Adrenal gland (tissue), 12 donors: ENCODE results near the gene SH3BP2. TPM values are rescaled to one million over a fixed set of nuclear protein-coding genes. Genes with fewer than 3 reads are reported as not detected.

Source experiments
- DNase-seq, 7 donors: peaks; one replicate each; pipeline ENCODE4 v3.0.0-alpha.2; 2019 to 2020
- H3K27ac ChIP-seq, 5 donors: fragments of 200-600 bp; sonication (generic) in 4 of 5; 1 replicate in 3 of 5; 2 replicates in 2 of 5; pipeline versions ENCODE4 v1.5.1 to v1.8.0; 2016 to 2020; ENCODE audit warnings: mild to moderate bottlenecking in 1 of 5
- H3K27me3 ChIP-seq: fragments of 200-600 bp; 2 replicates; pipeline ENCODE4 v1.8.0; 2021
- H3K36me3 ChIP-seq, 2 donors: fragments of 200-600 bp; replicated peaks in 1 of 2; 1 replicate in 1 of 2; 2 replicates in 1 of 2; pipeline versions ENCODE4 v1.5.1 to v1.8.0; 2018 to 2022
- H3K4me1 ChIP-seq, 2 donors: fragments of 200-600 bp; replicated peaks in 1 of 2; 1 replicate in 1 of 2; 2 replicates in 1 of 2; pipeline versions ENCODE4 v1.5.1 to v1.8.0; 2018 to 2021
- H3K4me3 ChIP-seq, 4 donors: fragments of 200-600 bp; sonication (generic) in 3 of 4; one replicate each; pipeline ENCODE4 v1.5.1; 2016 to 2018
- H3K9me3 ChIP-seq, 3 donors: fragments of 200-600 bp; sonication (generic) in 1 of 3; replicated peaks in 1 of 3; 1 replicate in 2 of 3; 2 replicates in 1 of 3; pipeline versions ENCODE4 v1.5.1 to v1.8.0; 2016 to 2021
- CTCF ChIP-seq, 6 experiments: fragments of 450-650 bp in 4 of 6; fragments of 200-600 bp in 2 of 6; sonication (generic) in 1 of 6; IDR thresholded peaks; 1 replicate in 5 of 6; 2 replicates in 1 of 6; pipeline versions ENCODE4 v1.5.1 to v1.8.0; 2016 to 2021; ENCODE audit warnings: antibody characterized with exemption in 6 of 6, mild to moderate bottlenecking in 2 of 6, moderate library complexity in 1 of 6
- POLR2A ChIP-seq, 2 donors: fragments of 450-650 bp; IDR thresholded peaks; one replicate each; pipeline ENCODE4 v1.6.1; 2017; ENCODE audit warnings: antibody characterized with exemption in 2 of 2, mild to moderate bottlenecking in 2 of 2, moderate library complexity in 1 of 2
- WGBS, 4 donors: extraction: QIAGEN DNeasy Blood & Tissue Kit in 2 of 4; methylation state at CpG; one replicate each; pipeline versions ENCODE4 v1.1.5 to v1.1.7; 2013 to 2017; 5-methylcytosine and 5-hydroxymethylcytosine counted together
- intact Hi-C, 2 donors: fragments of 100-400 bp; cut with DNase I; formaldehyde crosslinking; loops; one replicate each; pipeline versions ENCODE4 v1.14.1 to v1.15.0; 2022 to 2023
- polyA plus RNA-seq, 3 donors: library from polyadenylated mRNA; stranded (reverse); fragments of 200-250 nt in 2 of 3; fragments of 350-450 nt in 1 of 3; fragmentation: Illumina TruSeq in 1 of 3; extraction: RNeasy Lipid Tissue Mini Kit (QIAGEN cat#74804) in 1 of 3; gene quantifications; one replicate each; pipeline ENCODE4 v1.2.3, GENCODE V29; 2013 to 2014
- total RNA-seq, 9 donors: library from RNA; depleted of rRNA in 4 of 9; stranded (reverse); fragments of >200 nt in 4 of 9; fragments of 120-200 nt in 1 of 9; fragmentation: NEBNext Ultra II Directional in 1 of 9; extraction: Animal tissue kit (Norgen Biotek cat#: 25700) in 1 of 9; gene quantifications; one replicate each; pipeline versions ENCODE4 v1.1.0 to v1.2.4, GENCODE V29; 2013 to 2023
- donor health status: healthy with polysubstance abuse.
- donor health status: Bipolar disorder and iron deficiency.
- donor health status: DM: yes; HTN: yes; CAD: no.
- donor health status: DM: no; HTN: no; CAD: no.
- donor health status: DM: no; HTN: no; CAD: no.
- donor health status: DM: yes; HTN: yes; CAD: no.

Gene SH3BP2
- total and polyA plus RNA-seq, 12 donors, result 7.7 to 160 (median 36.3) TPM

GRCh38 chr4:2863649-2864048 lies 70.8 kb downstream of the SH3BP2 start:
- DNase-seq, result no peak
- Histone ChIP-seq H3K4me3 (no peak overlapping the region), H3K4me1 (peaks cover 60 to 98% of the 10 kb centered on the region in 2 donors), H3K27me3 (no peaks in the 10 kb centered on the region), H3K36me3 (no peaks in the 10 kb centered on the region), H3K27ac (no peak overlapping the region), H3K9me3 (no peaks in the 10 kb centered on the region)
- TF ChIP-seq CTCF (IDR thresholded peaks at IDR 0.05), result no peak
- no peak for TF ChIP-seq POLR2A (IDR thresholded peaks at IDR 0.05)
- intact Hi-C loops, result no loop called here

- Histone ChIP-seq H3K9me3 (no peaks in the 10 kb centered on the region), H3K27ac (peak overlapping the region in 1 of 5 donors; percentile 14), H3K4me1 (peaks cover 55 to 98% of the 10 kb centered on the region in 2 donors), H3K4me3 (no peak overlapping the region), H3K27me3 (no peaks in the 10 kb centered on the region), H3K36me3 (no peaks in the 10 kb centered on the region)
- TF ChIP-seq POLR2A (IDR thresholded peaks at IDR 0.05), result no peak
- TF ChIP-seq CTCF (IDR thresholded peaks at IDR 0.05), result no peak
- DNase-seq, result no peak
- intact Hi-C loops, result no loop called here
- WGBS, 4 donors, result 28 to 34% (median 31%) methylated on average over 2 of the region's 2 CpGs
These were observed 72.4 kb downstream of the SH3BP2 start for GRCh38 chr4:2865196-2865780.

GRCh38 chr4:2866160-2866861 lies 73.4 kb downstream of the SH3BP2 start:
- no peak for DNase-seq
- 67 to 82% (median 73%) methylated on average over 10 of the region's 10 CpGs for WGBS, 4 donors
- Histone ChIP-seq H3K36me3 (no peaks in the 10 kb centered on the region), H3K9me3 (no peaks in the 10 kb centered on the region), H3K4me3 (no peak overlapping the region), H3K27me3 (no peaks in the 10 kb centered on the region), H3K4me1 (peaks cover 54 to 98% of the 10 kb centered on the region in 2 donors), H3K27ac (peak overlapping the region in 1 of 5 donors; percentile 59)
- intact Hi-C loops, result no loop called here
- no peak for TF ChIP-seq POLR2A (IDR thresholded peaks at IDR 0.05)

GRCh38 chr4:2866891-2867290 lies 74.0 kb downstream of the SH3BP2 start:
- H3K27ac ChIP-seq, result peak overlapping the region in 2 of 5 donors; percentile 59 to 79

More at GRCh38 chr4:2866891-2867290, 74.0 kb downstream of the SH3BP2 start:
- peaks cover 50 to 98% of the 10 kb centered on the region in 2 donors for H3K4me1 ChIP-seq
- H3K36me3 ChIP-seq, result no peaks in the 10 kb centered on the region
- no peak for DNase-seq
- H3K27me3 ChIP-seq, result no peaks in the 10 kb centered on the region
- TF ChIP-seq CTCF (IDR thresholded peaks at IDR 0.05), result no peak
- no peak for TF ChIP-seq POLR2A (IDR thresholded peaks at IDR 0.05)
- 82 to 89% (median 87%) methylated on average over 5 of the region's 5 CpGs for WGBS, 4 donors
- intact Hi-C loops, result no loop called here
- no peak overlapping the region for H3K4me3 ChIP-seq
- H3K9me3 ChIP-seq, result no peaks in the 10 kb centered on the region
